Measurements from ENCODE around the gene HAND2.

Gene HAND2

GRCh38 chr4:173564461-173564860 lies 34.4 kb upstream of the HAND2 start:
- Histone ChIP-seq H2AFZ (ENCODE audit: low read length) (no peak overlapping the region), H3K36me3 (ENCODE audit: insufficient read depth, low read length) (no peaks in the 10 kb centered on the region), H3K4me2 (ENCODE audit: low read depth, low read length, poor library complexity, severe bottlenecking) (no peak overlapping the region), H3K9me2 (replicated peaks; ENCODE audit: low read depth, low read length) (no peaks in the 10 kb centered on the region), H4K20me1 (ENCODE audit: insufficient read depth, low read length, poor library complexity, severe bottlenecking) (no peaks in the 10 kb centered on the region), H3K9ac (ENCODE audit: low read depth, low read length, poor library complexity, severe bottlenecking) (no peak overlapping the region), H3K27me3 (ENCODE audit: insufficient read depth, low read length, poor library complexity, severe bottlenecking) (no peaks in the 10 kb centered on the region), H3K9me3 (ENCODE audit: insufficient read depth, low read depth, low read length) (no peaks in the 10 kb centered on the region), H3K4me1 (ENCODE audit: insufficient read depth, low read length, poor library complexity, severe bottlenecking) (no peaks in the 10 kb centered on the region), H3K79me2 (ENCODE audit: insufficient read depth, low read length) (no peaks in the 10 kb centered on the region), H3F3A (ENCODE audit: low read depth) (no peaks in the 10 kb centered on the region), H3K4me3 (ENCODE audit: low read length, poor library complexity, severe bottlenecking) (no peak overlapping the region)
- TF ChIP-seq CTCF (conservative IDR thresholded peaks at IDR 0.05; ENCODE audit: low read length) (no peak), EZH2phosphoT487 (IDR thresholded peaks at IDR 0.05; ENCODE audit: borderline replicate concordance) (no peak)

- no peaks in the 10 kb centered on the region for H3K9me3 ChIP-seq (ENCODE audit: insufficient read depth, low read depth, low read length)
- no peaks in the 10 kb centered on the region for H3K79me2 ChIP-seq (ENCODE audit: insufficient read depth, low read length)
- no peak overlapping the region for H3K4me2 ChIP-seq (ENCODE audit: low read depth, low read length, poor library complexity, severe bottlenecking)
- H3K36me3 ChIP-seq (ENCODE audit: insufficient read depth, low read length) = no peaks in the 10 kb centered on the region
- H3K4me1 ChIP-seq (ENCODE audit: insufficient read depth, low read length, poor library complexity, severe bottlenecking) = no peaks in the 10 kb centered on the region
- no peaks in the 10 kb centered on the region for H3K27me3 ChIP-seq (ENCODE audit: insufficient read depth, low read length, poor library complexity, severe bottlenecking)
- H3F3A ChIP-seq (ENCODE audit: low read depth) = no peaks in the 10 kb centered on the region
- H3K9me2 ChIP-seq (replicated peaks; ENCODE audit: low read depth, low read length) = no peaks in the 10 kb centered on the region
- no peak overlapping the region for H3K4me3 ChIP-seq (ENCODE audit: low read length, poor library complexity, severe bottlenecking)
- H3K9ac ChIP-seq (ENCODE audit: low read depth, low read length, poor library complexity, severe bottlenecking) = no peak overlapping the region
- no peaks in the 10 kb centered on the region for H4K20me1 ChIP-seq (ENCODE audit: insufficient read depth, low read length, poor library complexity, severe bottlenecking)
- H2AFZ ChIP-seq (ENCODE audit: low read length) = no peak overlapping the region
- TF ChIP-seq EZH2phosphoT487 (IDR thresholded peaks at IDR 0.05; ENCODE audit: borderline replicate concordance) (no peak), CTCF (conservative IDR thresholded peaks at IDR 0.05; ENCODE audit: low read length) (no peak)
These were observed 30.9 kb upstream of the HAND2 start for GRCh38 chr4:173560896-173561295.

DNA sequence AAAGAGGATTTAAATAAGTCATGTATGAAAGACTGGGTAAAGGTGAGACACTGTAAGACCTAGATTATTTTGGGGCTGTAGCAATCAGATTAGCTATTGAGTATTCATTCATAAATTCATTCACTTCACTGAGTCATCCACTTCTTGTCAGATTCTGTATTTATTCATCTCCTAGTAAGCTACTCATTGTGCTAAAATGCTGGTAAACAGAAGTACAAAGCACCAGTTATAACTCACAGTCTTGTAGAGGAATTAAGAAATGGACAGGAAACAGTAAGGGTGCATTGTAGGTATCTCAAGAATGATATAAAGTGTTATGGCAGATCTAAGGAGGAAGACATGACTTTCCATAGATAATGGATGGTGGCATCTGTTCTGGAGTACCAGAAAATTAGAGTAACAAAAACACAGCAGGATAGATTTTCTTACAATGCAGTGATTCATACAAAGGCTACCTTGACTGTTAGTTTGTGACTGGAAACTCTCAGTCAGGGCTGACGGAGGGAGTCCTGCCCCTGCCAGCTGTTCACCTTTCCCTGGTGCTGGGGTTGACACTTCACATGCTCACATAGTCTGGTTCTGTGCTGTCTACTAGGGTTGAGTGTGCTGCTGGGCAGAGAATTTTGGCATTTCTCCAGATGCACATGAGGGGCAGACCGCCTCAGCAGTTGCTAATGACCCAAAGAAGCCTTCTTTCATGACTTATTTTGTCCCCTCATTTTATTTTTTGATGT lies 26.5 kb upstream of the HAND2 start:
- no peaks in the 10 kb centered on the region for H3K9me3 ChIP-seq (ENCODE audit: insufficient read depth, low read depth, low read length)
- no peaks in the 10 kb centered on the region for H4K20me1 ChIP-seq (ENCODE audit: insufficient read depth, low read length, poor library complexity, severe bottlenecking)
- no peaks in the 10 kb centered on the region for H3K4me1 ChIP-seq (ENCODE audit: insufficient read depth, low read length, poor library complexity, severe bottlenecking)
- no peaks in the 10 kb centered on the region for H3K27me3 ChIP-seq (ENCODE audit: insufficient read depth, low read length, poor library complexity, severe bottlenecking)
- no peaks in the 10 kb centered on the region for H3F3A ChIP-seq (ENCODE audit: low read depth)
- no peaks in the 10 kb centered on the region for H3K79me2 ChIP-seq (ENCODE audit: insufficient read depth, low read length)
- no peak overlapping the region for H2AFZ ChIP-seq (ENCODE audit: low read length)
- no peak overlapping the region for H3K4me2 ChIP-seq (ENCODE audit: low read depth, low read length, poor library complexity, severe bottlenecking)
- H3K36me3 ChIP-seq (ENCODE audit: insufficient read depth, low read length) = no peaks in the 10 kb centered on the region
- H3K9ac ChIP-seq (ENCODE audit: low read depth, low read length, poor library complexity, severe bottlenecking) = no peak overlapping the region
- no peak for TF ChIP-seq EZH2phosphoT487 (IDR thresholded peaks at IDR 0.05; ENCODE audit: borderline replicate concordance)
- no peak for TF ChIP-seq CTCF (conservative IDR thresholded peaks at IDR 0.05; ENCODE audit: low read length)
- no peak overlapping the region for H3K4me3 ChIP-seq (ENCODE audit: low read length, poor library complexity, severe bottlenecking)
- H3K9me2 ChIP-seq (replicated peaks; ENCODE audit: low read depth, low read length) = no peaks in the 10 kb centered on the region

Data from Loucy (cell line).